NCI-H69 (cell line): ENCODE data around the gene STAP2.
"Not testable (repeated sequence)": the region's sequence is repeated elsewhere in the genome, so short reads cannot be mapped to it uniquely, and the experiment has no call there.

Experiments used
- DNase-seq: peaks from one replicate; lab custom pipeline; 2025; lab: John Stamatoyannopoulos, UW

Gene STAP2

DNA sequence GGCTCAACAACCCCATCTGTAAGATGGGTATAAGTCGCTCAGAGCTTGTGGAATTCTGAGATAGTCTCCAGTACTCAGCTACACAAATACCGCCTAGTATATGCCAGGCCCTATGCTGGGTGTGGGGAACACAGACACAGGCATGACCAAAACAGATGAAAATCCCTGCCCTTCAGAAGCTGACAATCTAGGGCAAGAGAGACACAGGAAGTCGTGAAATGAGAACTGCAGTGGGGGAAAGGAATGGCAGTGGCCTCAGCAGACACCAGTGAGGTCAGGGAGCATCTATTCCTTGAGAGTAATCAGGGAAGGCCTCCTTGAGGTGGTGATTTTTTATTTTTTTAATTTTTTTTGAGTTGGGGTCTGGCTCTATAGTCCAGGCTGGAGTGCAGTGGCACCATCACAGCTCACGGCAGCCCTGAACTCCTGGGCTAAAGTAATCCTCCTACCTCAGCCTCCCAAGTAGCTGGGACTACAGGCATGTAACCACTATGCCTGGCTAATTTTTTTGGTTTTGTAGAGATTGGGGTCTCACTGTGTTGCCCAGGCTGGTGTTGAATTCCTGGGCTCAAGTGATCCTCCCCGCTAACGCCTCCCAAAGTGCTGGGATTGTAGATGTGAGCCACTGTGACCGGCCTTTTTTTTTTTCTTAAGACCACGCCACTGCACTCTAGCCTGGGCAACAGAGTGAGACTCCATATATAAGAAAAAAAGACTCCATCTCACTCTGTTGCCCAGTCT, 39.6 kb downstream of the STAP2 start:
- no peak for DNase-seq

DNA sequence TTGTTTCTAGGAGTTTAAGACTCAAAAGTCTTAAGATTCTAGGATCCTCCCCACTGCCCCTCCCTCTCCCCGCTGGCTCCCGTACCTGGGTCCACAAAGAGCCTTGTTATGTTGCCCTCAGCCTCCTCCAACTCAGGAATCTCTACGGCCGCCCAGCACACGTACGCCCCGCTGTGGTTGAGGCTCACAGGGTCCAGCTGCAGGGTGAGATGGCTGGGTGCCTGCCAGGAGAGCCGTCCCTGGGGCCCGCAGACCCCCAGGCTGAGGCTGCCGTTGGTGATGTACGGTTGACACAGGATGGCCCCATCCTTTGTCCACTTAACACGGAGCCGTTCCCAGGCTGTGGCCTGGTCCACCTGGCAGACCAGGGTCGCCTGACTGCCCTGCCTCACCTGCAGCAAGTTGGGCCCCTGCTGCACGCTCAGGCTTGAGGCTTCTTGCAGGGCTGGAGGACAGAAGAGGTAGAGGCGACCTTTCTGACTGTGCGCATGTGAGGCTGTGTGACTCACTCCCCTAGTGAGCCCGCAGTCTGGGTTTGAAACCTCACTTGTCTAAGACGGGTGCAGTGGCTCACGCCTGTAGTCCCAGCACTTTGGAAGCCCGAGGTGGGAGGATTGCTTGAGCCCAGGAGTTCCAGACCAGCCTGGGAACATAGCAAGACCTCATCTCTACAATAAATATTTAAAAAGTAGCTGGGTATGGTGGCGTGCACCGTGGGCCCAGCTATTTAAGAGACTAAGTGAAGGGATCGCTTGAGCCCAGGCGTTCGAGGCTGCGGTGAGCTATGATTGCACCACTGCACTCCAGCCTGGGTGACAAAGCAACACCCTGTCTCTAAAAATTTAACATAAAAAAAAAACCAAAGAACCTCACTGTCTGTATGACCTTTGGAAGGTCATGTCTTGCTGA, 40.5 kb downstream of the STAP2 start:
- DNase-seq, result no peak

DNA sequence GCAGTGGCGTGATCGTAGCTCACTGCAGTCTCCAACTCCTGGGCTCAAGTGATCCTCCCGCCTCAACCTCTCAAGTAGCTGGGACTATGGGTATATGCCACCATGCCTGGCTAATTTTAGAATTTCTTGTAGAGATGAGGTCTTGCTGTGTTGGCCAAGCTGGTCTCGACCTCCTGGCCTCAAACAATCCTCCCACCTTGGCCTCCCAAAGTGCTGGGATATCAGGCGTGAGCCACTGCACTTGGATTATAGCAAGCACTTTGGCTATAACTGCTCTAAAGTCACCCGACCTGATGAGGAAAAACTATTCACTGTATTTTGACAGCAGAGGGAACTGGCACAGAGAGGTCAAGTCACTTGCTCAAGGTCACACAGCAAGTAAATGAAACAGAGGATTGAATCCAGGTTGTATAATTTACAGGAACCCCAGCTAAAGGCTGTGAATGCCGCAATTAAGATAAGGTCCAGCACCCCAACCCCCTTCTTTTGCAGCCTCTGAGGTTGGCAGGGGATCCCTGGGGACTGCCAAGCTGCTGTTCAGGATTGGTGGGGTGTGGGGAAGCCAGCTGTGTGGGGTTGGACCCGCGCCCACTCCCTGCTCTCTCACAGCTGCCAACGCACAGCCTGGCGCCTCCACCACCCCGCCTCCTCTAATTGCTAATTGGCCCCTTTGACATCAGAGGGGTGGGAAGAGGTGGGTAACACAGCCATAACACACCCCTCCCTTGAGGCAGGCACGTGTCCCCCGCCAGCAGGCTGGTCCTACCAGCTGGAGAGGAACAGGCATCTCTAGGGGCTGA, 42.5 kb downstream of the STAP2 start:
- DNase-seq, result peak; percentile 99

DNA sequence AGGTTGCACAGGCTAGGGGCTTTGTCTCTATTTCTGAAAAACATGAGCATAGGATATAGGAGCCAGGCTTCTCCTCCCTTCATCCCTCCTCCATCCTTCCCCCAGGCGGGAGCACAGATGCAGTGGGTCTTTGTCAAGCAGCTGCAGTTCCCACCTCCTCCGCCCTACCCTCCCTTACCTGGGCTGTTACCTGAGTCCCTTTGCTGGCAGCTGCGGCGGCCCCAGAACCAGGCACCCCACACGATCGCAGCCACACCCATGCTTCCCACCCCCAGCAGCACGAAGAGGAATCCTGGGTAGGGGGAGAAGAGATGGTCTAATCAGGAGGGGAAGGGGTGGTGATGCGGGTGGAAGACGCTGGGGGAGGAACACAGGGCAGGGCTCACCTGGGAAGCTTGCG, 44.2 kb downstream of the STAP2 start:
- DNase-seq, result peak; percentile 87

DNA sequence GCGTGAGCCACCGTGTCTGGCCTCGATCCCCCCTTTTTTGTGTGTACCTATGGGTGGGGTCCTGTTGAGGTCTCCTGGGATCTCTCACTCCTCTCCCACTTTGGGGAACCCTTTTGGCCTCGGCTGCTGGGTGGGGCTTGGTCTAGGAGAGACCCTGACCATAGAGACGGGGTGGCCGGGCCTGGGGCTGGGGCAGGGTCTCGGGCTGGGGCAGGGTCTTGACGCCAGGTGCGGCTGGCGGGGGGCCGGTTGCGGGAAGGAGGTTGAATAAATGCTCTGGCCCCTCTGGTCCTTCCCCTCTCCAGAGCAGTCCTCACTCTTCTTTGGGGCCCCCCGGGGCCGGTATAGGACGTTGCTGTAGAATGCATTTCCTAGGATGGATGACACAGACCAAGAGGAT, 46.1 kb downstream of the STAP2 start:
- no peak for DNase-seq

DNA sequence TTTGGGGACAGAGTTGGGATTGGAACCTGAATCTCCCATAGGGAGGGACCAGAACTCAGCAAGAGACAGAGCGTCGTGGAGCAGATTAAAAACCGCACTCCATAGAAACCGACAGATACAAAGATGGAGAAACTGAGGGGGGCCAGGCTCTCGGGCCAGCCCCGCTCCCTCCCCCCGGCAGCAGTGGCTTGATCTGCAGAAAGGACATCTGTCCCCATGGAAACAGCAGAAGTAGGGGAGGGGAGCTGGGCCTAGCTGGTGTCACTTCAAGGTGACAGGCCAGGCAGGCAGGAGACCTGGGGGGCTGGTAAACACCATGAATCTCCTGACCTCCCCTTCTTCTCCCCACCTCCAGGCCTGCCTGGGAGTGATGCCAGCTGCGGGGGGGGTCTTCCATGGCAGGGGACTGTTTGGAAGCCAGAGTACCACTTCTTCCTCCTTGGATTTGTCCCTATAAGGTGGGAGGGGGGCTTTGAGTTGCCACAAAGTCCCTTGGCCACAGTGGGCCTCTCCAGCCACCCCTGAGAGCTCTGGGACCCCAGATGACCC, 47.4 kb downstream of the STAP2 start:
- DNase-seq, result peak; percentile 68

DNA sequence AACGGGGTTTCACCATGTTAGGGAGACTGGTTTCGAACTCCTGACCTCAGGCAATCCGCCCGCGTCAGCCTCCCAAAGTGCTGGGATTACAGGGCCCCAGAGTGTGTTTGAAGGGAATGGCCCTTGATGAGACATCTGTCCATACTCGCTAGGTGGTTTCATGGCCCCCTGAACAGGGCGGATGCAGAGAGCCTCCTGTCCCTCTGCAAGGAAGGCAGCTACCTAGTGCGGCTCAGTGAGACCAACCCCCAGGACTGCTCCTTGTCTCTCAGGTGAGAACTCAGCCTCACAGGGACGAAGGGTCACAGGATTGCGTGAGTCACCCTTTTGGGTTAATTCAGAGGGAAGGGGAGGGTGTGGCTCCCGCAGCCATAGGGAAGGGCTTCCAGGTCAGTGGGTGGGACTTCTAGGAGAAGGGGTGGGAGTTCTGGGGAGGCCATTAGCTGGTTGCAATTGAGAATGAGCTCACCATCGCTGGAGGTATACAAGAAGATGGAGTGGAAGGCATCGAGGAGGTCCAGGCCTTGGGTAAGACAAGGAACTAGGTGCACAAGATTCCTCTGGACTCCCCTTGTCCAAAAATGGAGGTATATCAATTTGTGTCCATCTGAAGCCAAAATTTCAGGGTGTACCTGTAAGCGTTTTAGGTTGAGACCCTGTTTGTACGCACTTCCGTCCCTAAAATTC, 50.4 kb downstream of the STAP2 start:
- DNase-seq, result peak; percentile 50

DNA sequence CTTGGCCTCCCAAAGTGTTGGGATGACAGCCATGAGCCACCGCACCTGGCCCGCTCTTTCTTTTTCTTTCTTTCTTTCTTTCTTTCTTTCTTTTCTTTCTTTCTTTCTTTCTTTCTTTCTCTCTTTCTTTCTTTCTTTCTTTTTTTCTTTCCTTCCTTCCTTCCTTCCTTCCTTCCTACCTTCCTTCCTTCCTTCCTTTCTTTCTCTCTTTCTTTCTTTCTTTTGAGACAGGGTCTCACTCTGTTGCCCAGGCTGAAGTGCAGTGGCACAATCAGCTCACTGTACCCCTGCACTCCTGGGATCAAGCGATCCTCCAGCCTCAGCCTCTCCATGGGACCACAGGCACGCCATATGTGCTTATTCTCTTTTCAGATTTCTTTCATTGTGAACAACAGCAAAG, 52.5 kb downstream of the STAP2 start:
- not testable (repeated sequence) for DNase-seq

DNA sequence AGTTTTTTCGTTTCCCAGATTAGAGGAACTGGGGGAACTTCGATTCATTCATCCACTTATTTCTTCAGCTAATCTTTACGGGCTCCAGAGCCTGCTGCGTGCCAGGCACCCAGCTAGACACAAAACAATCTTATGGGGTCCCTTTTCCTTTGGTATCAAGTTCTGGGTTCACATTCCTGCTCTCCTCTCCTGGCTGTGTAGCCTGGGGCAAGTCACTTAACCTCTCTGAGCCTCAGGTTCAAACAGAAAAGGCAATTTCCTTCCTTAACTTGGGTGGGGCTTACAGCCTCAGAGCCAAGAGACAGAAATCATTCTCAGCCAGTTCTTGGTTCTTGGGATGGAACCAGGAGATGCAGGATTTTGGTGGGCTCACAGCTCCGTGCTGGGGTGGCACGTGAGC, 53.7 kb downstream of the STAP2 start:
- DNase-seq, result no peak

DNA sequence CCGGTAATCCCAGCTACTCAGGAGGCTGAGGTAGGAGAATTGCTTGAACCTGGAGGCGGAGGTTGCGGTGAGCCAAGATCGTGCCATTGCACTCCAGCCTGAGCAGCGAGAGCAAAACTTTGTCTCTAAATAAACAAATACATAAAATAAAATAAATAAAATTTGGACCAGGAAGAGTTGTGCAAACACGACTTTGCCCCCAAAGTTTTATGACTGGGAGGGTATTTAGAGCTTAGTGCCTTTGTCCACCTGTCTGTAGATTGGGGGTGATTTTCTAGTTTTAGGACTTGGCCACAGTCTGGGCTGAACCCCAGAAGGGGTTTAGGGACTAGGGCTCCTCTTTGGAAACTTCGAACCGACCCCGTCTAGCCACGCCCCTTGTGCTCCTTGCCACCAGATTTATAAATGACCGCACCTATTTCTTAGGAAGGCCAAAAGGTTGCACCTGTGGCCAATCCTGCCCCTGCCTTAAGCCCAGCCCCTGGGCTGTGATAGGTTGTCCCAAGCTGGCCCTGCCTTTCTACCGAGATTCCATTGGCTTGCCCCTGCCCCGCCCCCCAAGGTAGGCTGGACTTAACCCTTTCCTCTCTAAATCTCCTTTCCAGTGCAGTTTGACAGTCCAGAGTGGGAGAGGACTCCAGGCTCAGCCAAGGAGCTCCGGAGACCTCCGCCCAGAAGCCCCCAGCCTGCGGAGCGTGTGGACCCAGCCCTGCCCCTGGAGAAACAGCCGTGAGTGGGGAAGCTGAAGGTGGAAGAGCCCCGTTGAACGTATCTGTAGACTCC, 54.3 kb downstream of the STAP2 start:
- DNase-seq, result peak; percentile 75

DNA sequence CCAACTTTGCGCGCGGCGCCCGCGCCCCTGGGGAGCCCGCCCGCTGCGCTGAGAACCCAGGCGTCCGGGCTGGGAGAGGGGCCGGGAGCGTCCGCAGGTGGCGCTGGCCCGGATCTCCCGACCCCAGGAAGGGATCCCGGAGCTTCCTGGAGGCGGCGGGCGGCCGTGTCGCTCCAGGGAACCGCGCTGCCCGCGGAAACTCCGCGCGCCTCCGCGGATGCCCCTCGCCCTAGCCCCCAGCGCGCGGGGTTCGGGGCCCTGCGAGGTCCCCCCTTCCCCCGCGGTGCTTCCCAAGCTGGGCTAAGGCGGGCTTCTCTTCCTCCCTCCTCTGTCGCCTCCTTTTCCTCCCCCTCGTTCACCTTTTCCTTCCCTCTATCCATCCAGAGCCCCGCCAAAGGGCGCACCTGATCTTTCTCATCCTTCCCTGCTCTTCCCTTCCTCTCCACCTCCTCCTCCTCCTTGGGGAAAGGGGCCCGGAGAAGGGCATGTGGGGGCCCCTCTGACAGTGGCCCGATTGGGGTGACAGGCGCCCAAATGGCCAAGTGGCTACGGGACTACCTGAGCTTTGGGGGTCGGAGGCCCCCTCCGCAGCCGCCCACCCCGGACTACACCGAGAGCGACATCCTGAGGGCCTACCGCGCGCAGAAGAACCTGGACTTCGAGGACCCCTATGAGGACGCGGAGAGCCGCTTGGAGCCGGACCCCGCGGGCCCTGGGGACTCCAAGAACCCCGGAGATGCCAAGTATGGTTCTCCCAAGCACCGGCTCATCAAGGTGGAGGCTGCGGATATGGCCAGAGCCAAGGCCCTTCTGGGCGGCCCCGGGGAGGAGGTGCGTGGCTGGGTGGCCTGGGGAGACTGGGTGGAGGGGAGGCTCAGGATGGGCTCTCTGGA, 58.9 kb downstream of the STAP2 start:
- peak; percentile 74 for DNase-seq

DNA sequence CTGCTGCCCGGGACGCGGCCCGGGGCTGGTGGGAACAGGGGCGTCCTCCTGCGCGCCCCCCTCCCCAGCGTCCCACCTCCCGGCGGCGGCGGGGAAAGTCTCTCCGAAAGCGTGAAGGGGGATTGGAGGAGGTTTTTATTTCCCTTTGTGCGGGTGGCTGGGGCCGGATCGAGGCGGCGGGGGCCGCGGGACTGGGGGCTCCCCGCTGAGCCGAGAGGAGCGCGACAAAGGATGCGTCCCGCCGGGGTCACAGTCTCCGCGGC, 59.4 kb downstream of the STAP2 start:
- DNase-seq, result peak; percentile 74

DNA sequence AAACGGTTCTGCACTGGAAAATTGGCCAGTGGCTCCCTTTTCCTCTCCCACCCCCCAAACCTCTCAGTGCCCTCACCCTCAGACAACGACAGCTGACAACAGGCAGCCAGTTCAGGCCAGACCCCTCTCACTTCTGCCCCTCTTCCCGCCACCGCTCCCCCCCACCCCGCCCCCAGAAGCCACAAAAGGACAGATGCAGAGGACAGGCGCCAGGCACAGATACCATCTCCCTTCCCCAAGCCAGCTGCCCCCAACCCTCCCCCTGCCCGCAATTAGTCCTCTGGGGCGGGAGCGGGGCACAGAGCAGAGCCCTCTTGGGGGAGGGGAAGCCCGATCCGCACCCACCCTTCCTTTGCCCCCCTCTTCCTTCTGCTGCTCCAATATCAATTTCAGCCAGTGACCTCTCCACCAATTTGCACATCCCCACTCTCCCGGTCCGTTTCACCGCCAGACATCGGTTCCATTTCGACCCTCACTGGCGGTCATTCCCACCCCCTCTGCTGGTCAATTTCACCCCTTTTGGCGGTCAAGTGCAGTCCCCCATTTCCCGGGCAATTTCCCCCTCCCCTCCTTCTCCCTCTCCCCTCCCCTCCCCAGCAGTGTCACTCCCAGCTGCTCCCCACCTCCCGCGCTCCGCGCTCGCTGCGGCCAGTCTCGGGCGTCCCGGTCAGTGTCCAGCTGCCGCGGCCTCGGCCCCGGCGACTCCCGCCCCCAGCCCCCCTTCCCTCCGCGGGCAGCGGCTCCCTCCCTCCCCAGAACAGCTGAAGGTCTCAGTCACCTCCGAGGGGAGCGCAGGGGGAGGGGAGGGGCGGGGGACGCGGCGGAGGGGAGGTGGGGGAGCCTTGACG, 60.0 kb downstream of the STAP2 start, which contains the start of gene SHD:
Gene SHD (plus strand): TSS at position 848 of the 848 bp plus-strand sequence. CDS start 798 bp downstream, outside the sequence.
- DNase-seq, result peak; percentile 51

DNA sequence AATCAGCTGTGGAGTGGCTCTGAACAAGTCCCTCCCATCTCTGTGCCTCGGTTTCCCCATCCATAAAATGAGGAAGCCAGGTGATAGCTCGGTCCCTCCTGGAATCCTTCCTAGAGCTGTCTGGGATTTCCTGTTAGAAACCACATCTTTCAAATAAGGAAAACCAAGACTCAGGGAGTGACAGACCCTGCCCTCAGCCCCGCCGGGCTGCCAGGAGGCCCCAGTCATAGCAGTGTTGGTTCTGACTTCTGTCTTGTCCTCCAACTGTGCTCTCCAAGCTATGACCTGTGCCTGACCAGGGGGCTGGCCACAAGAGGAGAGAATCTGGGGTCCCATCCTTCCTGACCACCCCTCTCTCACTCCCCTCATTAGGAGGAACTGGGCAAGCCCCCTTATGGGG, 60.6 kb downstream of the STAP2 start:
- no peak for DNase-seq

DNA sequence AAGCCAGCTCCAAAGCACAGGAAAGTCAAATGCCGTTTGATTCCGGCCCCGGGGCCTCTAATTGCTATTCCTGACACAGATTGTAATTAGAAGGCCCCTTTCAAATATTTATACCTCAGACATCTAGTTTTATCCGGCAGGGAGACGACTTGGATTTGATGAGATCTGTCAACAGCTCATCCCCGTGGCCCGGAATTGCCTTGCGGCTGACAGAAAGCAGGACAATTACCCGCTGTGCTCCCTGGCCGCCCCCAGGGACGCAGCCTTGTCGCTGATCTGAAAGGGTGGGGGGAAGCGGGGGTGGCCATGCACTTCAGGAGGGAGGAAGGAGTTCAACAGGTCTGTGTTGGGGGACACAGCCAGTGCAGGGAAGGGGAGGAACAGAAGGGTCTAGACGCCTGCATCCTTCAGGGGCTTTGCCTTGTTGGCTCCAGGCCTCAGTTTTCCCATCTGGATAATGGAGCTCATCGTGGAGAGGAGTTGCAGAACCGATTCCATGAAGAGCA, 61.4 kb downstream of the STAP2 start:
- peak; percentile 68 for DNase-seq

DNA sequence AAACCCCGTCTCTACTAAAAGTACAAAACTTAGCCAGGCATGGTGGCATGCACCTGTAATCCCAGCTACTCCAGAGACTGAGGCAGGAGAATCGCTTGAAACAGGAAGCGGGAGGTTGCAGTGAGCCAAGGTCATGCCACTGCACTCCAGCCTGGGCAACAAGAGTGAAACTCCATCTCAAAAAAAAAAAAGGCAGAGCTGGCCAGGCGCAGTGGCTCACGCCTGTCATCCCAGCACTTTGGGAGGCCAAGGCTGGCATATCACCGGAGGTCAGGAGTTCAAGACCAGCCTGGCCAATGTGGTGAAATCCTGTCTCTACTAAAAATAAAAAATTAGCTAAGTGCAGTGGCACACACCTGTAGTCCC, 64.3 kb downstream of the STAP2 start:
- not testable (repeated sequence) for DNase-seq
